ENCODE data around the gene LASP1NB.
"Not testable (repeated sequence)": the region's sequence is repeated elsewhere in the genome, so short reads cannot be mapped to it uniquely, and the experiment has no call there.

- TF ChIP-seq, protein P1, sequence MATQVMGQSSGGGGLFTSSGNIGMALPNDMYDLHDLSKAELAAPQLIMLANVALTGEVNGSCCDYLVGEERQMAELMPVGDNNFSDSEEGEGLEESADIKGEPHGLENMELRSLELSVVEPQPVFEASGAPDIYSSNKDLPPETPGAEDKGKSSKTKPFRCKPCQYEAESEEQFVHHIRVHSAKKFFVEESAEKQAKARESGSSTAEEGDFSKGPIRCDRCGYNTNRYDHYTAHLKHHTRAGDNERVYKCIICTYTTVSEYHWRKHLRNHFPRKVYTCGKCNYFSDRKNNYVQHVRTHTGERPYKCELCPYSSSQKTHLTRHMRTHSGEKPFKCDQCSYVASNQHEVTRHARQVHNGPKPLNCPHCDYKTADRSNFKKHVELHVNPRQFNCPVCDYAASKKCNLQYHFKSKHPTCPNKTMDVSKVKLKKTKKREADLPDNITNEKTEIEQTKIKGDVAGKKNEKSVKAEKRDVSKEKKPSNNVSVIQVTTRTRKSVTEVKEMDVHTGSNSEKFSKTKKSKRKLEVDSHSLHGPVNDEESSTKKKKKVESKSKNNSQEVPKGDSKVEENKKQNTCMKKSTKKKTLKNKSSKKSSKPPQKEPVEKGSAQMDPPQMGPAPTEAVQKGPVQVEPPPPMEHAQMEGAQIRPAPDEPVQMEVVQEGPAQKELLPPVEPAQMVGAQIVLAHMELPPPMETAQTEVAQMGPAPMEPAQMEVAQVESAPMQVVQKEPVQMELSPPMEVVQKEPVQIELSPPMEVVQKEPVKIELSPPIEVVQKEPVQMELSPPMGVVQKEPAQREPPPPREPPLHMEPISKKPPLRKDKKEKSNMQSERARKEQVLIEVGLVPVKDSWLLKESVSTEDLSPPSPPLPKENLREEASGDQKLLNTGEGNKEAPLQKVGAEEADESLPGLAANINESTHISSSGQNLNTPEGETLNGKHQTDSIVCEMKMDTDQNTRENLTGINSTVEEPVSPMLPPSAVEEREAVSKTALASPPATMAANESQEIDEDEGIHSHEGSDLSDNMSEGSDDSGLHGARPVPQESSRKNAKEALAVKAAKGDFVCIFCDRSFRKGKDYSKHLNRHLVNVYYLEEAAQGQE (IDR thresholded peaks at IDR 0.05; ENCODE audit: insufficient read depth in 1 of 2, low read depth in 2 of 2, low read length in 1 of 2): not testable (repeated sequence)
- TF ChIP-seq POLR2AphosphoS5 (IDR thresholded peaks at IDR 0.05; ENCODE audit: low read depth, low read length); CTCF (IDR thresholded peaks at IDR 0.05); SIN3A (IDR thresholded peaks at IDR 0.05; ENCODE audit: borderline replicate concordance, insufficient read depth, low read depth, low read length); TCF7L2 (IDR thresholded peaks at IDR 0.05; ENCODE audit: low read depth, low read length): not testable (repeated sequence)
Observed at GRCh38 chr17:38976187-38976551, 50.8 kb downstream of the LASP1NB start.

All from Panc1 (cell line).